GM18867 (cell line): Measurements from ENCODE around the gene KCNJ6.
"Not testable (repeated sequence)": the region's sequence is repeated elsewhere in the genome, so short reads cannot be mapped to it uniquely, and the experiment has no call there.

Source experiments
- ATAC-seq: cut with Tn5 transposase; IDR thresholded peaks from one replicate; pipeline ENCODE4 v1.9.1; 2021; ENCODE audit warnings: mild to moderate bottlenecking, moderate library complexity; ENCODE audit not compliant: unreplicated experiment

KCNJ6 gene

GRCh38 chr21:37622755-37623154, 293.5 kb downstream of the KCNJ6 start:
- ATAC-seq, result no peak

- no peak for ATAC-seq
Measured at GRCh38 chr21:37620401-37620800, 295.9 kb downstream of the KCNJ6 start.

- no peak for ATAC-seq
Measured at GRCh38 chr21:37619464-37619974, 296.7 kb downstream of the KCNJ6 start.

- no peak for ATAC-seq
Measured at GRCh38 chr21:37618081-37618480, 298.2 kb downstream of the KCNJ6 start.

GRCh38 chr21:37615962-37616361, 300.3 kb downstream of the KCNJ6 start:
- ATAC-seq, result no peak

GRCh38 chr21:37614351-37614875, 301.8 kb downstream of the KCNJ6 start:
- ATAC-seq, result no peak

- ATAC-seq, result no peak
Measured at GRCh38 chr21:37607081-37607480, 309.2 kb downstream of the KCNJ6 start.

- ATAC-seq, result no peak
Measured at GRCh38 chr21:37606549-37606948, 309.7 kb downstream of the KCNJ6 start.

GRCh38 chr21:37605006-37605405, 311.3 kb downstream of the KCNJ6 start:
- ATAC-seq, result no peak

GRCh38 chr21:37603129-37603528, 313.1 kb downstream of the KCNJ6 start:
- no peak for ATAC-seq

GRCh38 chr21:37601915-37602314, 314.3 kb downstream of the KCNJ6 start:
- ATAC-seq, result no peak

GRCh38 chr21:37601027-37601426, 315.2 kb downstream of the KCNJ6 start:
- ATAC-seq, result no peak

GRCh38 chr21:37595944-37596343, 320.3 kb downstream of the KCNJ6 start:
- no peak for ATAC-seq

- no peak for ATAC-seq
Measured at GRCh38 chr21:37594472-37594951, 321.7 kb downstream of the KCNJ6 start.

GRCh38 chr21:37593740-37594471, 322.4 kb downstream of the KCNJ6 start:
- no peak for ATAC-seq

- no peak for ATAC-seq
Measured at GRCh38 chr21:37593015-37593414, 323.2 kb downstream of the KCNJ6 start.

GRCh38 chr21:37592496-37592895, 323.8 kb downstream of the KCNJ6 start:
- no peak for ATAC-seq

GRCh38 chr21:37591994-37592393, 324.3 kb downstream of the KCNJ6 start:
- not testable (repeated sequence) for ATAC-seq

- ATAC-seq, result not testable (repeated sequence)
Measured at GRCh38 chr21:37590836-37591235, 325.4 kb downstream of the KCNJ6 start.

GRCh38 chr21:37588644-37589043, 327.6 kb downstream of the KCNJ6 start:
- ATAC-seq, result not testable (repeated sequence)

- ATAC-seq, result no peak
Measured at GRCh38 chr21:37587635-37588177, 328.6 kb downstream of the KCNJ6 start.

GRCh38 chr21:37587203-37587602, 329.1 kb downstream of the KCNJ6 start:
- ATAC-seq, result no peak
